ENCODE measurements around the gene C6orf89. TPM values are rescaled to one million over a fixed set of nuclear protein-coding genes. Genes with fewer than 3 reads are reported as not detected.

The C6orf89 gene
- total RNA-seq, 1 experiment from 2014 or later = 22.6 TPM

GRCh38 chr6:36850021-36850420 lies 35.7 kb upstream of the C6orf89 start:
- DNase-seq (ENCODE audit: low spot score) = no peak
- BruUV-seq (replicated peaks) = no TSS peak
- Histone ChIP-seq H3K4me3 (ENCODE audit: low read depth, low read length, poor library complexity, severe bottlenecking) (no peak overlapping the region), H3K27me3 (replicated peaks; ENCODE audit: insufficient read depth, low read depth, low read length, poor library complexity) (no peaks in the 10 kb centered on the region), H3K9me3 (ENCODE audit: low read depth, low read length, poor library complexity, severe bottlenecking) (no peaks in the 10 kb centered on the region), H3K4me1 (ENCODE audit: insufficient read depth, low read length, poor library complexity, severe bottlenecking) (peaks cover 14% of the 10 kb centered on the region), H3K27ac (ENCODE audit: low read depth, low read length, poor library complexity, severe bottlenecking) (no peak overlapping the region), H3K36me3 (ENCODE audit: insufficient read depth, low read length, poor library complexity, severe bottlenecking) (peaks cover 19% of the 10 kb centered on the region)
- no peak for TF ChIP-seq CTCF (conservative IDR thresholded peaks at IDR 0.05; ENCODE audit: low read depth, low read length)
- no peak for TF ChIP-seq EZH2 (IDR thresholded peaks at IDR 0.05; ENCODE audit: borderline replicate concordance, low read depth, low read length, poor library complexity, severe bottlenecking)
- CTCF ChIA-PET = no interaction called here
- intact Hi-C loops (cut with micrococcal nuclease; ENCODE audit: unreplicated experiment) = no loop called here
- POLR2A ChIA-PET (ENCODE audit: low non-redundant PET) = no interaction called here

GRCh38 chr6:36851149-36851614 lies 34.6 kb upstream of the C6orf89 start:
- Histone ChIP-seq H3K36me3 (ENCODE audit: insufficient read depth, low read length, poor library complexity, severe bottlenecking) (peaks cover 31% of the 10 kb centered on the region), H3K9me3 (ENCODE audit: low read depth, low read length, poor library complexity, severe bottlenecking) (no peaks in the 10 kb centered on the region), H3K4me3 (ENCODE audit: low read depth, low read length, poor library complexity, severe bottlenecking) (no peak overlapping the region), H3K4me1 (ENCODE audit: insufficient read depth, low read length, poor library complexity, severe bottlenecking) (peaks cover 14% of the 10 kb centered on the region), H3K27me3 (replicated peaks; ENCODE audit: insufficient read depth, low read depth, low read length, poor library complexity) (no peaks in the 10 kb centered on the region), H3K27ac (ENCODE audit: low read depth, low read length, poor library complexity, severe bottlenecking) (no peak overlapping the region)
- intact Hi-C loops (cut with micrococcal nuclease; ENCODE audit: unreplicated experiment) = loop anchor here (1.0 kb wide), 1 partner anchor 85 kb away; no protein-coding TSS in a partner anchor
- TF ChIP-seq CTCF (conservative IDR thresholded peaks at IDR 0.05; ENCODE audit: low read depth, low read length) (peak; percentile 82), EZH2 (IDR thresholded peaks at IDR 0.05; ENCODE audit: borderline replicate concordance, low read depth, low read length, poor library complexity, severe bottlenecking) (no peak)
- no TSS peak for BruUV-seq (replicated peaks)
- ChIA-PET CTCF (interaction anchor here (0.6 to 1.2 kb wide), 3 partner anchors 8 to 360 kb away, joined by 4 to 5 read pairs (median 5); partner anchors contain the start of gene PPIL1), POLR2A (ENCODE audit: low non-redundant PET) (interaction anchor here (0.6 kb wide), 1 partner anchor 15 kb away, joined by 3 read pairs; no protein-coding TSS in a partner anchor)
- DNase-seq (ENCODE audit: low spot score) = peak; percentile 80

GRCh38 chr6:36851626-36852025 lies 34.1 kb upstream of the C6orf89 start:
- ChIA-PET POLR2A (ENCODE audit: low non-redundant PET) (interaction anchor here (0.6 kb wide), 1 partner anchor 15 kb away, joined by 3 read pairs; no protein-coding TSS in a partner anchor), CTCF (interaction anchor here (0.6 to 1.2 kb wide), 3 partner anchors 9 to 359 kb away, joined by 4 to 5 read pairs (median 5); partner anchors contain the start of gene PPIL1)
- intact Hi-C loops (cut with micrococcal nuclease; ENCODE audit: unreplicated experiment) = loop anchor here (1.0 kb wide), 1 partner anchor 85 kb away; no protein-coding TSS in a partner anchor
- Histone ChIP-seq H3K9me3 (ENCODE audit: low read depth, low read length, poor library complexity, severe bottlenecking) (no peaks in the 10 kb centered on the region), H3K4me1 (ENCODE audit: insufficient read depth, low read length, poor library complexity, severe bottlenecking) (peaks cover 14% of the 10 kb centered on the region), H3K27ac (ENCODE audit: low read depth, low read length, poor library complexity, severe bottlenecking) (peak overlapping the region; percentile 14), H3K4me3 (ENCODE audit: low read depth, low read length, poor library complexity, severe bottlenecking) (no peak overlapping the region), H3K36me3 (ENCODE audit: insufficient read depth, low read length, poor library complexity, severe bottlenecking) (peaks cover 35% of the 10 kb centered on the region), H3K27me3 (replicated peaks; ENCODE audit: insufficient read depth, low read depth, low read length, poor library complexity) (no peaks in the 10 kb centered on the region)
- no TSS peak for BruUV-seq (replicated peaks)
- DNase-seq (ENCODE audit: low spot score) = no peak
- TF ChIP-seq CTCF (conservative IDR thresholded peaks at IDR 0.05; ENCODE audit: low read depth, low read length) (no peak), EZH2 (IDR thresholded peaks at IDR 0.05; ENCODE audit: borderline replicate concordance, low read depth, low read length, poor library complexity, severe bottlenecking) (no peak)
